Stomach (tissue), 9 donors: ENCODE measurements around the gene PRKG1. TPM values are rescaled to one million over a fixed set of nuclear protein-coding genes. Genes with fewer than 3 reads are reported as not detected.

Experiments used
- DNase-seq, 2 donors: peaks; one replicate each; pipeline versions ENCODE4 v3.0.0 to v3.0.0-alpha.2; 2013 to 2019
- H3K27ac ChIP-seq, 5 donors: fragments of 200-600 bp in 4 of 5; sonication (generic) in 4 of 5; one replicate each; pipeline ENCODE4 v1.5.1; 2013 to 2019; ENCODE audit warnings: mild to moderate bottlenecking in 1 of 5, moderate library complexity in 1 of 5
- H3K27me3 ChIP-seq, 3 donors: fragments of 200-600 bp; sonication (generic); one replicate each; pipeline ENCODE4 v1.5.1; 2017 to 2019; ENCODE audit warnings: mixed run types in 1 of 3
- H3K36me3 ChIP-seq, 4 donors: fragments of 200-600 bp; sonication (generic); 1 replicate in 3 of 4; 2 replicates in 1 of 4; pipeline ENCODE4 v1.5.1; 2016 to 2019
- H3K4me1 ChIP-seq, 4 donors: fragments of 200-600 bp; sonication (generic); one replicate each; pipeline ENCODE4 v1.5.1; 2016 to 2019
- H3K4me3 ChIP-seq, 4 donors: fragments of 200-600 bp; sonication (generic) in 3 of 4; one replicate each; pipeline ENCODE4 v1.5.1; 2016 to 2019; ENCODE audit warnings: mild to moderate bottlenecking in 1 of 4
- H3K9me3 ChIP-seq, 4 donors: fragments of 200-600 bp; sonication (generic); one replicate each; pipeline ENCODE4 v1.5.1; 2016 to 2019
- CTCF ChIP-seq, 7 experiments: fragments of 450-650 bp in 4 of 7; fragments of 200-600 bp in 3 of 7; sonication (generic) in 3 of 7; IDR thresholded peaks; one replicate each; pipeline ENCODE4 v1.5.1; 2016 to 2019; ENCODE audit warnings: antibody characterized with exemption in 7 of 7, control low read depth in 2 of 7, mild to moderate bottlenecking in 1 of 7
- EP300 ChIP-seq: sonication (generic); formaldehyde crosslinking; IDR thresholded peaks from one replicate; pipeline ENCODE4 v1.6.1; 2017; ENCODE audit warnings: antibody characterized with exemption
- POLR2A ChIP-seq, 4 donors: fragments of 450-650 bp; IDR thresholded peaks; one replicate each; pipeline ENCODE4 v1.6.1; 2016; ENCODE audit warnings: antibody characterized with exemption in 4 of 4, control low read depth in 2 of 4, mild to moderate bottlenecking in 1 of 4, moderate library complexity in 1 of 4
- POLR2AphosphoS5 ChIP-seq, 3 donors: sonication (generic); formaldehyde crosslinking; IDR thresholded peaks; one replicate each; pipeline ENCODE4 v1.6.1; 2016; ENCODE audit warnings: antibody characterized with exemption in 3 of 3
- WGBS, 5 donors: extraction: QIAGEN DNeasy Blood & Tissue Kit in 3 of 5; methylation state at CpG; one replicate each; pipeline versions ENCODE4 v1.1.5 to v1.1.7; 2013 to 2018; 5-methylcytosine and 5-hydroxymethylcytosine counted together
- intact Hi-C: fragments of 100-400 bp; cut with DNase I; formaldehyde crosslinking; loops from one replicate; pipeline ENCODE4 v1.15.1; 2023; ENCODE audit warnings: low total_unique reads
- polyA plus RNA-seq, 3 donors: library from polyadenylated mRNA; stranded (reverse); fragments of 200-250 nt; gene quantifications; one replicate each; pipeline ENCODE4 v1.2.3, GENCODE V29; 2013
- total RNA-seq, 5 donors: library from RNA; depleted of rRNA; stranded (reverse); fragments of >200 nt; gene quantifications; one replicate each; pipeline versions ENCODE4 v1.1.0 to v1.2.3, GENCODE V29; 2014 to 2016
- donor health status: healthy with polysubstance abuse.
- donor health status: Bipolar disorder and iron deficiency.
- donor health status: healthy.

Gene PRKG1
- total and polyA plus RNA-seq, 8 donors: 1.5 to 89.2 (median 14.3) TPM

GRCh38 chr10:51667678-51668335, 593.5 kb downstream of the PRKG1 start:
- Histone ChIP-seq H3K4me1 (peaks cover 0 to 10% (median 3%) of the 10 kb centered on the region in 4 donors), H3K4me3 (no peak overlapping the region), H3K36me3 (no peaks in the 10 kb centered on the region), H3K9me3 (peaks cover 0 to 10% (median 4%) of the 10 kb centered on the region in 4 donors), H3K27ac (no peak overlapping the region), H3K27me3 (no peaks in the 10 kb centered on the region)
- no peak for DNase-seq
- 0 to 5% (median 1%) methylated on average over 1 of the region's 1 CpG for WGBS, 5 donors
- intact Hi-C loops: no loop called here
- TF ChIP-seq EP300: no peak
- TF ChIP-seq CTCF (IDR thresholded peaks at IDR 0.05): no peak
- TF ChIP-seq POLR2A (IDR thresholded peaks at IDR 0.05): no peak
- no peak for TF ChIP-seq POLR2AphosphoS5 (IDR thresholded peaks at IDR 0.05)

GRCh38 chr10:51668336-51668689, 594.0 kb downstream of the PRKG1 start:
- Histone ChIP-seq H3K27me3 (no peaks in the 10 kb centered on the region), H3K36me3 (no peaks in the 10 kb centered on the region), H3K4me3 (no peak overlapping the region), H3K9me3 (peaks cover 0 to 10% (median 4%) of the 10 kb centered on the region in 4 donors), H3K4me1 (peaks cover 0 to 10% (median 3%) of the 10 kb centered on the region in 4 donors), H3K27ac (no peak overlapping the region)
- intact Hi-C loops: no loop called here
- TF ChIP-seq EP300 (no peak), POLR2AphosphoS5 (IDR thresholded peaks at IDR 0.05) (no peak), POLR2A (IDR thresholded peaks at IDR 0.05) (no peak), CTCF (IDR thresholded peaks at IDR 0.05) (no peak)
- DNase-seq: no peak

GRCh38 chr10:51669041-51669440, 594.8 kb downstream of the PRKG1 start:
- DNase-seq: no peak
- H3K9me3 ChIP-seq: peaks cover 0 to 10% (median 4%) of the 10 kb centered on the region in 4 donors
- no peak for TF ChIP-seq CTCF (IDR thresholded peaks at IDR 0.05)
- TF ChIP-seq EP300: no peak
- no peak for TF ChIP-seq POLR2A (IDR thresholded peaks at IDR 0.05)
- no peak for TF ChIP-seq POLR2AphosphoS5 (IDR thresholded peaks at IDR 0.05)
- no peaks in the 10 kb centered on the region for H3K27me3 ChIP-seq
- intact Hi-C loops: no loop called here
- no peaks in the 10 kb centered on the region for H3K36me3 ChIP-seq
- H3K4me1 ChIP-seq: peaks cover 0 to 10% (median 3%) of the 10 kb centered on the region in 4 donors
- H3K27ac ChIP-seq: no peak overlapping the region
- 92 to 96% (median 95%) methylated on average over 5 of the region's 5 CpGs for WGBS, 5 donors
- H3K4me3 ChIP-seq: no peak overlapping the region

- intact Hi-C loops: no loop called here
- Histone ChIP-seq H3K4me1 (peaks cover 0 to 10% (median 3%) of the 10 kb centered on the region in 4 donors), H3K4me3 (no peak overlapping the region), H3K9me3 (peaks cover 0 to 10% (median 4%) of the 10 kb centered on the region in 4 donors), H3K27ac (no peak overlapping the region), H3K27me3 (no peaks in the 10 kb centered on the region), H3K36me3 (no peaks in the 10 kb centered on the region)
- DNase-seq: no peak
- no peak for TF ChIP-seq POLR2AphosphoS5 (IDR thresholded peaks at IDR 0.05)
- no peak for TF ChIP-seq EP300
- no peak for TF ChIP-seq CTCF (IDR thresholded peaks at IDR 0.05)
- TF ChIP-seq POLR2A (IDR thresholded peaks at IDR 0.05): no peak
Measured at GRCh38 chr10:51672039-51672535, 597.8 kb downstream of the PRKG1 start.
